HG03469 (cell line): ENCODE data around the gene CARMIL1.
"Not testable (repeated sequence)": the region's sequence is repeated elsewhere in the genome, so short reads cannot be mapped to it uniquely, and the experiment has no call there.

Experiments used
- ATAC-seq: cut with Tn5 transposase; IDR thresholded peaks from one replicate; pipeline ENCODE4 v1.9.1; 2021; ENCODE audit warnings: mild to moderate bottlenecking, moderate library complexity, moderate number of reproducible peaks; ENCODE audit not compliant: unreplicated experiment

The CARMIL1 gene

DNA sequence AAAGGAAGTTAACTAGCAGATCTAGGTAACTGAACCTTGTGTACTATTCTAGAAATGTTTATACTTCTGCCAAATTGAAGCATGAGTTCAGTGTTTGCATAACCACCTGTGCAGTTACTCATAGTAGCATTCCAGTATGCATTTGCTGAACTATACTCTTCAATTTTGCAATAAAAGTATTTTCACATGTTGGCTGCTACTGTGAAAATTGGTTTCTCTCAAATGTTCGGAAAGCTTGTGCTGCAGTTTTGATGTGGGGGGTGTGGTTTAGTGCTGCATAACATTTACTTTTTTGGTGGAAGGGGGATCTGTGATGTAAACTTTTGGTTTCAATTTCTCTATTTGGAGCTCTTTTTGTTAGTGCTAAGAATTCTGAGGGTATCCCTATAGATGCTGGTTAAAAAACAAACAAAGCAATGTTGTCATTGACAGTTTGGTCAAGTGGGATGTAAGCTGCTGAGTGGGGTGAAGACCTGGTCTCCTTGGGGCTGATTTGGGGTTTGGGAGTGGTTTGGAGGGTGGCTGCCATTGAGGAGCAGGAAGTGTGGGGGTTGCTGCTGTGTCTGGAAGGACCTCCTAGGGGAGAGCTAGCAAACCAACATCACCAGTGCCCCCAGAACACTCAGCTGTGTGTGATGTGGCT, 87.8 kb downstream of the CARMIL1 start:
- no peak for ATAC-seq

DNA sequence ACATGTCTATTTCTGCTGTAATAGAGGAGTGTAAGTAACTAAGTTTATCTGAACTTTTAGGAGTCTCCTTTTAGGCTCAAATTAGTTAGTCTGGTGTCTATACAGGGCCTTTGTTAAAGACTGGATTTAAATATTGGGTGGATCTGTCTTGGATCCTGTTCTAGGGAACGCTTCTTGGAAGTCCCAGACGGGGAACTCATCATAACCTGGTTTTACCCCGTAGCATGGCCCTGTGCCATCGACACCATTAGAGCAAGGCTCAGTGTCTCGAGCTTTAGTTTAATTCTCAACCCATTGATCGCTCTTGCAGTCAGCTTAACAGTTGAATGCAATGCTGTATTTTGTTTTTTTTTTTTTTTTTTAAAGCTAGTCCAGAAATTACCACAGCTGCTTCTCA, 89.9 kb downstream of the CARMIL1 start:
- ATAC-seq = no peak

DNA sequence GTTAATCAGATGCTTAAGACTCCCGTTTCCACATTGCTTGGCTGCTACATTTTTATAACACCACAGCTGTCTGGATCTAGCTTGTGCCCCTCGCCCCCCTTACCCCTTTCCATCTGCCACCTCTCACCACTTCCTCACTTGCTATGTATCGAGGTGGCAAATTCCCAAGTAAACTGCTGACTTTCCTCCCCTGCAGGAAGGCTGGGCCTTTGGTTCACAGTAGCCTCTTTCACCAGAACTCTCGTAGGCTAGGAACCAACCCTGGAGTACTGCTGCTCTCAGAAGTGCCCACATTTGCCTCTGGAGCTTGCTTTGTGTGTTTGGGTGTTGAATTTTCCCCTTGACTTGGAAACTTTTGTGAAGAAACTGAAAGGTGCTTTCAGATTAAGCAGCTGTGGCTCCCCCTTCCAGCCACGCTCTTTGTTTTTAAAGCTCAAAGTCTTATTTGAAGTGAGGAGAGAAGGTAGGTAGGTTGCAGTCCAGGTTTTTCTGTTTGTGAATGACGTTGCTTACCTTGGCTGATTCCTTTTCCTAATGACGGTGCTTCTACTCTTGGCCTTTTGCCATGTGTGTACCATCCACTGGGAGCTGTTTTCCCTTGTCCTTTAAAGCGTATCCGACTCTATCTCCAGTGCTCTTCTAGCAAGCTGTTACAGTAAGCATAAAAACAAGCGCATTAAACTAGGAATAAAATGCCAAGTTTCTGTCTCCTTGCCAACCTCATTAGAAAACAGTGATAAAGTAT, 90.4 kb downstream of the CARMIL1 start:
- ATAC-seq = no peak

DNA sequence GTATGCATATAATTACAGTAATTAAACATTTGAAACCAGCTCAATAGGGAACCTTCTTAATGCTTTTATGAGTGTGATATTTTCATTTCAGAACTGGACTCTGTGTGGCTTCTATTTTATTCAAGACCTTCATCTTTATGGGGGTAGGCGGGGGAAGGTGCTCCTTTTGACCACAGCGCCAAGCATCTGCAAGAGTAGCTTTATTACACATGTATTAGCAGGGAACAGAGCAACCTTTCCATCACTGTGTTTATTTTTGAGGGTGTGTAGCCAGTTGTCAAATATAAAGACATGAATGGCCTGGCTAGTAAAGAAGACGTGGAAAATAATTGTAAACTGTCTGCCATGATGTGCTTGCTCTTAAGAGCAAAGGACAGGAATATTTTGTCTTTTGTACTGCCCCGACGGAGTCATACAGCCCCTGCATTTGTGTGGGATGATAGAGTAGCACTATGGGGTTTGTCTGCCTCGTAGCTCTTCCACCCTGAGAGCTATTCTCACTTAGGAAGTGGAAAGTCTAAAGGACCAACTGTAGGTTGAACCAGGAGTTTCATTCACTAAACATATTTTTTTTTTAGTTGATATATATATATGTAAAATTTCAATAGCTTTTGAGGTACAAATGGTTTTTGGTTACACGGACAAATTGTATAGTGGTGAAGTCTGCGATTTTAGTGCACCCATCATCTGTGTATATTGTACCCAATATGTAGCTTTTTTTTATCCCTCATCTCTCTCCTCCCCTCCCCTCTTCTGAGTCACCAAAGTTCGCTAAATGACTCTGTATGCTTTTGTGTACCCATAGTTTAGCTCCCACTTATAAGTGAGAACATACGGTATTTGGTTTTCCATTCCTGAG, 91.2 kb downstream of the CARMIL1 start:
- no peak for ATAC-seq

DNA sequence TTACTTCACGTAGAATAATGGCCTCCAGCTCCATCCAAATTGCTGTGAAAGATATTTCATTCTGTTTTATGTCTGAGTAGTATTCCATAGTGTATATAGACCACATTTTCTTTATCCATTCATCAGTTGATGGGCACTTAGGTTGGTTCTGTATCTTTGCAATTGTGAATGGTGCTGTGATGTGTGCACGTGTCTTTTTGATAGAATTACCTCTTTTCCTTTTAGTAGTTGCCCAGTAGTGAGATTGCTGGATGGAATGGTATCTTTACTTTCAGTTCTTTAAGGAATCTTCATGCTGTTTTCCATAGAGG, 91.8 kb downstream of the CARMIL1 start:
- no peak for ATAC-seq

DNA sequence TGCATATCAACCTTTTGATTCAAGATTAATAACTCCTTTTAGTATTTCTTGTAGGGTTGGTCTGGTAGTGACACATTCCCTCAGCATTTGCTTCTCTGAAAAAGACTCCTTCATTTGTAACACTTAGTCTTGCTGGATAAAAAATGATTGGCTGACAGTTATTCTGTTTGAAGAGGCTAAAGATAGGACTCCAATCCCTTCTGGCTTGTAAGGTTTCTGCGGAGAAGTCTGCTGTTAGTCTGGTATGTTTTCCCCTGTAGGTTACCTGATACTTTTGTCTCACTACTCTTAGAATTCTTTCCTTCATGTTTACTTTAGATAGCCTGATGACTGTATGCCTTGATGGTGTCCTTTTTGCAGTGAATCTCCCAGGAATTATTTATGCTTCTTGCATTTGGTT, 96.0 kb downstream of the CARMIL1 start:
- ATAC-seq = no peak

DNA sequence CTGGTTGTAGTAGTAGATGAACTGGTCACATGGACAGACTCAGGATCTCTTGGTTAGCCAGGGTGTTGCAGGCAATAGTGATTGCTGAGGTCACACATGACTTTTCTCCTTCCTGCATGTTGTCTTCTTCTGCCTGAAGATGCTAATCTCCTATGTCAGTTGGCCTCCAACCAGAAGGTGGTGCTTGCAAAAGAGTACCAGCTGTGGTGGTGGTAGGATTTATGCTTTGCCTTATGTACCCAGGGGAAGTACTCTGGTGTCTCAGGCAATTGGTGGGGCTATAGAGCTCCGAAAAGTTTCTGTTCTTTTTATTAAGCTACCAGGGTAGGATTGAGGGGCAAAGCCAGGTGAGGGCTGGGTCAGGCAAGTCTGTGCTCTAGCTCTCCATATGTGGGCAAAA, 98.5 kb downstream of the CARMIL1 start:
- ATAC-seq = no peak

DNA sequence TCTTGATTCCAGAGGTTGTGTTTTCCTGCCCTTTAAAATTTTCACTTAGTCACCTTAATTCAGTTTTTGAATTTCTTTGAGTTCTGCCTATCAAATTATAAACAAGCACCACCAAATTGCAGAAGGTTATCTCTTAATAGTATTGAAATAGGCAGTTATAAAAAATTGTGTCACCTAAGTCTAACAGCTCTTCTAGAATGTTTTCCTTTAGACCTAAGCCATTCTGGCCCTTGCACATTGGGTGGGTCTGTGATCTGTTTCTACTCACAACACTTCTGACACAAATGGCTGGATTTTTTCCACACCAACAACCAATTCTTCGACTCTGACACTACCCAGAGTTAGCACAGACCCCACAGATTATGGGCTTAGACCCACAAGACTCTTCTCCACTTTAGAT, 101.9 kb downstream of the CARMIL1 start:
- ATAC-seq = no peak

DNA sequence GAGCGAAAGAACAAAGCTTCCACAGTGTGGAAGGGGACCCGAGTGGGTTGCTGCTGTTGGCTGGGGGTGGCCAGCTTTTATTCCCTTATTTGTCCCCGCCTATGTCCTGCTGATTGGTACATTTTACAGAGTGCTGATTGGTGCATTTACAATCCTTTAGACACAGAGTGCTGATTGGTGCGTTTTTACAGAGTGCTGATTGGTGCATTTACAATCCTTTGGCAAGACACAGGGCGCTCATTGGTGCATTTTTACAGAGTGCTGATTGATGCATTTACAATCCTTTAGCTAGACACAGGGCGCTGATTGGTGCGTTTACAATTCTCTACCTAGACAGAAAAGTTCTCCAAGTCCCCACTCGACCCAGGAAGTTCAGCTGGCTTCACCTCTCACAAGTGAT, 103.3 kb downstream of the CARMIL1 start:
- ATAC-seq = not testable (repeated sequence)

DNA sequence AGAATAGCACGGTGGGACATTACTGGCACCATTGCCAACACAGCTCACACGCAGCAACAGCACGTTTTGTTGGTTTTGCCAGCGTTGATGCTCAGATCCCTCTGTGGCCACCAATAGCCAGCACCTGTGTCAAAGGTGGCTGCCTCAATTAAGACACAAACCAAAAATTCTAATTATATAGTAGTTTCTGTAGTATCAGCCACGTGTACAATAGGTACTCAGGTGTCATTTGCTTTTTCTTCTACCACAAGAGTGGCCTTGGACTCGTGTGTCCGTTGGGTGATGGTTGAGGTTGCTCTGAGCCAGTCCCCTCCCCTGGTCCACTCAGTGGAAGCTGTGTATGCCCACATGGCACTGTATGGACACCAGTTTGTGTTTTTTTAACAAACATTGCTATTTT, 105.1 kb downstream of the CARMIL1 start:
- ATAC-seq = no peak

DNA sequence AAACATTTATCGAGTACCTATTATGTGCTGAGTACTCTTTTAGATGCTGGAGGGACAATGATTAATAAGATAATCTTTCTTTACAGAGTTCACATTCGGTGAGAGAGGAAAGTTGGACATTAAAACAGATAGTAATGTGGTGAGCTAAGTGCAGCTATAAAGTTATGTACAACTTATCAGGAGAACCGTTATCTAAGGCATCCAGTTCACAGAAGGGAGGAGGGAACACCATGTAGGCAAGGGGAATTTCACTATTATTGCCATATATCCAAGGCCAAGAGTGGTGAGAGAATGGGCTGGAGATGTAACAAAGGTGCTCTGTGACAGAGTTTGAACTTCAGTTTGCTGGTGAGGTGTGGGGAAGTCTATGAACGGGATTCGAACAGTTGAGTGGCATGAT, 105.8 kb downstream of the CARMIL1 start:
- no peak for ATAC-seq

DNA sequence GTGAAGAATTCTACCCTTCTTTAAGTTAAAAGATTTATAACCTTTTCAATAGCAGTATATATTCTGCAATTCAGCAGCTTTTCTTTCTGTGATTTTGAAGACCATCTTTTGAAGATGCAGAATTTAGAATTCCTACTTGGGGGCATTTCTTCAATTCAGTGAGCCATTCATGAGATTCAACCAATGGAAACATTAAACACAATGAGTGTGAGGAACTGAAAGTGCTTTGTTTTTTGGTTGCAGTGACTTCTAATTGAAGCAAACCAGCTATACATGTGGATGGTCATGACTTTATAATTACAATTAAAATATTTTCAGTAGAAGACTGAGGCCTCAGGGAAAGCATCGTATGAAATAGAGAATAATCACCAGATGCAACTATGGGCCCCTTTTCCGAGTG, 108.3 kb downstream of the CARMIL1 start:
- ATAC-seq = no peak

DNA sequence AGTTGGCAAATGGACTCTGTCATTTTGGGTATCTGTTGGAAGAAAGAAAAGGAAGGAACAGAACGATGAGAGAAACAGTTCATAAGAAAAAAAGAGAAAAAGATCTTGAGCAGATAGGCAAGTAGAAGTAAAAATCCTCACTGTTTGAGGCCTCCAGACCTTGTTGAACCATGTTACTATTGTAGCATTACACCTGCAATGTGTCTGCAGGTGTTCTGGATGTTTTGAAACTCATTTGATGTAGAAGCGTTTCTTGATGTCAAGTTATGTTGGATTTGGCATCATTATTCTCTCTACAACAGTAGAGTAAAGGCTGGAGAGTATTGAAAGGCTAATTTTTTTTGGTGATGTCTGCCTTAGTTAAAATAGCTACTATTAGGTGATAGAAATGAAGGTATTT, 108.7 kb downstream of the CARMIL1 start:
- no peak for ATAC-seq

DNA sequence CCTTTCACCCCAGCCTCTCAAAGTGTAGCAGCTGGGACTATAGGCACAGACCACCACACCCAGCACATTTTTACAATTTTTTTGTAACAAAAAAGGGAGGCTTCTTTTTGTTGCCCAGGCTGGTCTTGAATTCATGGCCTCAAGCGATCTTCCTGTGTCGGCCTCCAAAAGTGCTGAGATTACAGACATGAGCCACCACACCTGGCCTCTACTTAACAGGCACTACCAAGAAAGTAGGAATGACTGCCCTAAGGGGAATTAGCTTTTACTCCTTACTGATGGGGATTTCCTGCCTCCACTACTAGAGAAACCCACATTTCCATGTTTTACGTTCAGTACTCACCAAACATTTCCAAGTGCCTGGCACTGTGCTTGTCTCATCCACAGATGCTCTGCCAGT, 109.6 kb downstream of the CARMIL1 start:
- no peak for ATAC-seq

DNA sequence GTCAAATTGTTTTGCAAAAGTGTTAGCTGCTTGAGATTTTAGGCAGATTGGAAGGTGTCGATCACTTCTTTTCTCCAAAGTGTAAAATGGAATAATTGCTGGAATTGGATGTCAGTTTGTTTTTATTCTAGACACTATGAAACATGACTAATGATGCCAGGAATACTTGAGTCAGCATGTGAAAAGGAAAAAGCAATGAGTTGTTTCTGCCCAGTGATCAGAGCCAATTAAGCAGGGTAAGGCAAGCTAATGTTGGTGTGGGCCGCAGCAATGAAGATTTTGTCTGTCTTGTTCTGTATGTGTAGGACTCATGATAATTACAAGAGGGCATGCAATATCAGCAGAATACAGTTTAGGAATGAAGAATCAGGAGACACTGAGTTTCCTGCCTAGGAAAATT, 110.3 kb downstream of the CARMIL1 start:
- ATAC-seq = no peak

DNA sequence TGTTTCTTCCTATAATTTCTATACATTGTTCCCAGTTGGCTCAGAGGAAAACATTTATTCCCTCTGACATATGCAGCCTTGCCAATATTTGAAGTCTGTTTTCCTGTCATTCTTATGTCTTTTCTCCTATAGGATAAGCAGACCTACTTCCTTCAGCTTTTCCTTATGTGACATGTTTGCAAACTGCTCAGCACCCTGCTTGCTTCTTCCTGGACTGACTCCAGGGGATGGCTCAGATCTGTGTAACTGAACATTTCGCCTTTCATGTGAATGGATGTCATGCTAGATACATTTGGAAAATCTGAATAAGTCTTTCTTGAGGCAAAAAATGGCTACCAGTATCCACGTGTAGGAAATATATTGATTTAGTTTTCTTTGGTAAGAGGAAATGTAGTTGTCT, 113.2 kb downstream of the CARMIL1 start:
- no peak for ATAC-seq

DNA sequence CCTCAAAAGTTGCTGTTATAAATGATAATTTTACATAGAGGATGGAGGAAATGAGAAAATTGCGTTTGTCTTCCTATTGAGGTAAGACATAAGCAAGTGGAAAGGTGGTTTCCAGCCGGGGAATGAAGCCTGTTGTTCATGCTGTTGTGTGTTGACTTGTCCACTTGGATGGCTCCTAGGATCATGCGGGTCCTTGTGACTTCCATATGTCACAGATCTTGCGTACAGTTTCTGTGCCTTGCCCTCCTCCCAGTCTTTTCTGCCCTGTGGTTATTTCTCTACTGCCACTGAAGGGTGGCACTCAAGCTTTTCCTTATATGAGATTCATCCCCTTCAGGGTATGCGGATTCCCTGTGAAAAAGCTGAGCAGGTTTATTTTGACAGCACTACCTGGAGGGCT, 116.6 kb downstream of the CARMIL1 start:
- no peak for ATAC-seq

DNA sequence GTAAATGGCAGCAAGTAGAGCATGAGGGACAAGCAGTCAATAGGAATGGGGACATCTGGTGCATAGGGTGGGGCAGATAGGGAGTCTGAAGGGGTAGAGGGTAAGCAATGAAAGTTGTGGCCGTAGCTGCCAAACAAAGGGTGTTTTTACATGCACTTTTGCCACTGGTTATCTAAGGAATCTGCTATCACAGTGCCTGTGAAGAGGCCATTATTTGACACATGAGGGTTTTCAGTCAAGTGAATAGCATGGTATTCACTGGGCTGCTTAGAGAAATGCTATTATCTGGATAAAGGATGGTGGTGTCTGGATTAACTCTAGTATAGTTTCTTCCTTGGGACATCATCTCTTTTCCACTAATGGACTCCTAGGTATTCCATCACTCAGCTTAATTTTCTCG, 118.2 kb downstream of the CARMIL1 start:
- no peak for ATAC-seq

DNA sequence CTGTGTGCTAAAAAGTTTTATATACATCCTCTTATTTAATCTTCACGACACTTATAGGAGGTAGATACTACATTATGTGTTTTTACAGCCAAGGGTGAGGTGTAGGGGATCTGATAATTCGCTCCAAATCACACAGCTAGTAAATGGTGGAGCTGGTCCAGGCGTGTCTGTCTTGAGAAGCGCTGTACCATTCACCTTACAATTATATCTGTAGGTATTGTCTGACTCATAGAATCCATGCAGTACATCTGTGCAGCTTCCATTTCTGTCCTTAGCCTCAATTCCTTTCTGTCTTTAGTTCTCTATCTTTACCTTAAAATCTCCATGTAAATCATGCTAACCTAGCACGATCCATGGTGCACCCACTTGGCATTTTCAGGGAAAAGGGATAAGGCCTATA, 120.7 kb downstream of the CARMIL1 start:
- ATAC-seq = no peak

DNA sequence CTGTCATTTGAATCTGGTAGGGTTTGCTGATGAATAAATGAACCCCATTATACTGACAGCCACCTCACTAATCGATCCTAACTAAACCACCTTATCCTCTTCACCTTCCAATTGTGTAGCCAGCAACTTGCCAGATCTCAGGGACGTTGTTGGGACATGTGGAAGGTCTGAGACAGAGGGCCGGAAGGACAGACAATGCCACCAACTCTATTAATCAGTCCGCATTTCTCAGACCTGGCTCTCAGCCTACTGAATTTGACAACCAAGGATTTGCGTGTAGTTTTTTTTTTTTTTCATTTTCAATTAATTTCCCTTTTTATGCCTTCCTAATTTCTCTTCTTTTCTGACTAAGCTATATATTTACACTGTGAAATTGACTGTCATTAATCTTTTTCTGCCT, 122.5 kb downstream of the CARMIL1 start:
- ATAC-seq = no peak

DNA sequence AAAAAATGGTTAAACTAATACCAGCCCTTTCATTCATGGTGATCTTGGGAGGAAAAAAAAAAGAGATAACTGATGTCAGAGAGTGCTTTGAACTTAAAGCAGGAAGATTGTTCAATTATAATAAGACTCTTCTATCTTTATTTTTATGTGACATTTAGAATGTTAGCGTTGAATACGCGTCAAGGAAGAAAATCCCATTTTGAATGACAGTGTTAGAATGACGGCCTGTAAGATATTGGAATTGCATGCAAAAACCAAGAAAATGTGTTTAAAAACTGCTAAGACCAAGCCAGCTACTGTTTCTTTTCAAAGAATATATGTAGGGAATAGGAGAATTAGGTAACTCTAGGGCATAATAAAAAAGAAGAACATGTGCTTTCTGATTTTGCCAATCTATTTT, 123.0 kb downstream of the CARMIL1 start:
- ATAC-seq = no peak

DNA sequence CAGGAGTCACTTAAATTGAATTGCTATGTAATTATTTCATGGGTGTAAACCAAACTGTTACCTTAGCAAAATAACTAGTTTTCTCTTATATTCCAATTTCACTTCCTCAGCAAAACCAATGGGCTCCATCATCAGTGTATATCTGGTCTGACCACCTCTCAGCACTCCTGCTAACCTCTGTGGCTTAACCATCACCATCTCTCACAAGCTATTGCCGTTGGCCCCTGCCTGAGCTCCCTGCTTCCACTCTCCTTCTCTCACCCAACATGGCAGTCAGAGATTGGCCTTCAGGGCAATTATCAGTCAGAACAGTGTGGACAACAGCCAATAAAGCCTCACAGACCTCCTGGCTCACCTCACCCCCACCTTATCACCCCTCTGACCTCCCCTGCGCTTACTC, 124.0 kb downstream of the CARMIL1 start:
- no peak for ATAC-seq
